Bronchial epithelial cell (primary cell): ENCODE measurements around the gene GAB4. TPM values are rescaled to one million over a fixed set of nuclear protein-coding genes. Genes with fewer than 3 reads are reported as not detected.
"Not testable (repeated sequence)": the region's sequence is repeated elsewhere in the genome, so short reads cannot be mapped to it uniquely, and the experiment has no call there.

Source experiments
- DNase-seq: peaks from one replicate; pipeline ENCODE4 v3.0.0-alpha.2; 2010; ENCODE audit warnings: low read depth
- FAIRE-seq: peaks from 2 replicates; lab custom pipeline; 2011; peaks lifted over from hg19 to GRCh38; lab: Jason Lieb, UNC
- H3K27me3 ChIP-seq: 2 replicates; pipeline ENCODE4 v1.5.1; 2011; ENCODE audit warnings: low read length; ENCODE audit not compliant: control insufficient read depth, insufficient read depth
- H3K36me3 ChIP-seq: 2 replicates; pipeline ENCODE4 v1.5.1; 2011; ENCODE audit warnings: low read length; ENCODE audit not compliant: control insufficient read depth, insufficient read depth
- H3K4me3 ChIP-seq: 2 replicates; pipeline ENCODE4 v1.5.1; 2011; ENCODE audit warnings: mild to moderate bottlenecking, low read depth, low read length, control low read depth
- total RNA-seq: library from RNA; depleted of rRNA; stranded (reverse); fragments of >200 nt; gene quantifications from 2 replicates; pipeline ENCODE4 v1.2.1, GENCODE V29; 2014
- TF ChIP-seq, protein P1 (sequence below): IDR thresholded peaks from 2 replicates; pipeline ENCODE4 v1.5.1; 2011; ENCODE audit warnings: mild to moderate bottlenecking, moderate library complexity, low read length, control low read depth, inconsistent platforms; ENCODE audit not compliant: insufficient read depth, severe bottlenecking

The GAB4 gene
- total RNA-seq, 1 donor from 2014 or later: not detected

DNA sequence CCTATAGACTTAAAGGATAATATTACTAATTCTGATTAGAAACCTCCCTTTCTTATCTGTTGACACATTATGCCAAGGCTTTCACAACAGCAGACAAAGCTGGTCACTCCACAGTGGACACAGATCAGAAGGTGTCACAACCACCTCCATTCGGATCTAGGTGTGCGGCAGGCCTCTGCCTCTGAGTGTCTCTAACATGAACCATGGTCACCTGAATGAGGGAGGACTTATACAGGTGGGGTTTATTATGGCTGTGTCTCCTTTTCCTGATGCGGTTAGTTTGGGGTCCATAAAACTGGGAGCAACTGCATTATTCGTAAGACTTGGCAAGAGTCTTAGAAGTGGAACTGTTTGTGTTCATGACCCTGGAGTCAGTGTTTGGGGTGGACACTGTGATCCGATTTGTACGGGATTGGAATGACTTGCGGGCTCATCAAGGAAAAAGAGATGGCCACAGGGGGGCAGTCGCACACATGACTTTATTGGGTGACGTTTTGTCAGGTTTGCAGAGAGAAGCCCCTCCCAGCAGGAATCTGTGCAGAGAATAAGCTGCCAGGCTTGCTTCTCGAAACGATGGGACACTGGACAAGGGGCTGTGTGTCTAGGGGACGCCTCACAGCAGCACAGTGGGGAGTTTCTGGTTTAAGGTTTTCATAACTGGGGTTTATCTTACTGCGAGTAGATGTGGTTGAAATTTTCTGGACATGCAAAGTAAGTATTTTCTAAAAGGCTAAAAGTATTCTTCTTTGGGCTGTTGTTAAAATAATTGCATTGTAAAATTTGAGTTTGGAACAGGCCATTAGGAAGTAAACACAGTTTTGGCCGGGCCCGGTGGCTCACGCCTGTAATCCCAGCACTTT is 90.6 kb downstream of the GAB4 start:
- FAIRE-seq: peak; percentile 18
- no peak overlapping the region for H3K4me3 ChIP-seq
- H3K36me3 ChIP-seq: no peaks in the 10 kb centered on the region
- TF ChIP-seq, protein P1, sequence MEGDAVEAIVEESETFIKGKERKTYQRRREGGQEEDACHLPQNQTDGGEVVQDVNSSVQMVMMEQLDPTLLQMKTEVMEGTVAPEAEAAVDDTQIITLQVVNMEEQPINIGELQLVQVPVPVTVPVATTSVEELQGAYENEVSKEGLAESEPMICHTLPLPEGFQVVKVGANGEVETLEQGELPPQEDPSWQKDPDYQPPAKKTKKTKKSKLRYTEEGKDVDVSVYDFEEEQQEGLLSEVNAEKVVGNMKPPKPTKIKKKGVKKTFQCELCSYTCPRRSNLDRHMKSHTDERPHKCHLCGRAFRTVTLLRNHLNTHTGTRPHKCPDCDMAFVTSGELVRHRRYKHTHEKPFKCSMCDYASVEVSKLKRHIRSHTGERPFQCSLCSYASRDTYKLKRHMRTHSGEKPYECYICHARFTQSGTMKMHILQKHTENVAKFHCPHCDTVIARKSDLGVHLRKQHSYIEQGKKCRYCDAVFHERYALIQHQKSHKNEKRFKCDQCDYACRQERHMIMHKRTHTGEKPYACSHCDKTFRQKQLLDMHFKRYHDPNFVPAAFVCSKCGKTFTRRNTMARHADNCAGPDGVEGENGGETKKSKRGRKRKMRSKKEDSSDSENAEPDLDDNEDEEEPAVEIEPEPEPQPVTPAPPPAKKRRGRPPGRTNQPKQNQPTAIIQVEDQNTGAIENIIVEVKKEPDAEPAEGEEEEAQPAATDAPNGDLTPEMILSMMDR: peak; percentile 48
- H3K27me3 ChIP-seq: no peaks in the 10 kb centered on the region
- peak; percentile 29 for DNase-seq

DNA sequence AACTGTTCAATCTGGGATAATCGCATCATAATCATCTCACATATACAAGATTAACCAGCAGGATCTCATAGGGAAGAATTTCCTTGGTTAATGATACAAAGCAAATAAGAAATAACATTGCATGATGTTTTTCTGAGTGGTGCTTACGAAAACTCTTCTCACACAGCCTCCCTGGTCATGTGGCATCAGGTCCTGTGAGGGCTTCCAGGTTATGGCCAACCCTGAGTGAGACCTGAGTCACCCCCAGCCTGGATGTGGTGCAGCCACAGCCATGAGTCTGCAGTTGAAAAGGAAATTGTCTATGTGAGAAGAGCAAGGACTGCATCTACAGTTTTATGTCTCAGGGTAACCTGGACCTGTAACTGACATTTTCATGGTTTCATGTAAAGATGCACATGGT is 92.3 kb downstream of the GAB4 start:
- H3K4me3 ChIP-seq: no peak overlapping the region
- H3K36me3 ChIP-seq: no peaks in the 10 kb centered on the region
- DNase-seq: peak; percentile 20
- no peaks in the 10 kb centered on the region for H3K27me3 ChIP-seq
- TF ChIP-seq, protein P1: no peak
- FAIRE-seq: no peak

DNA sequence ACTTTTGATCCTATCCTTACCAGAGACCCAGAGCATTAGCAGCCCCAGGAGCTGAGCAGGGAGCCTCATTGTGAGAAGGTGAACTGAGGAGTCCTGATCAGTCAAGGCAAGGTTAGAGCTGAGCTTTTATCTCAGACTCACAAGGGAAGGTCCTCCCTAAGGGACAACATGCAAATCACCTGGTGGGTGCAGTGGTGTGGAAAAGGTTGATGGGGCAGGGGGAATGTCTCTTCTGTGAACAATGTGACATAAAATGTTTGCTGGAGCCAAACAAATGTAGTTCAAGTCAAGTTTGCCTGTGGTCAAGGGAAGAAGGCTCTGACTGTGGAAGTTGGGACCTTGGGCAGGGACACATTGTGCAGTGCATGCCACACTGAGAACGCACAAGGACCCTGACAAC is 93.1 kb downstream of the GAB4 start:
- H3K27me3 ChIP-seq, H3K4me3 ChIP-seq, DNase-seq, H3K36me3 ChIP-seq, FAIRE-seq: not testable (repeated sequence)

DNA sequence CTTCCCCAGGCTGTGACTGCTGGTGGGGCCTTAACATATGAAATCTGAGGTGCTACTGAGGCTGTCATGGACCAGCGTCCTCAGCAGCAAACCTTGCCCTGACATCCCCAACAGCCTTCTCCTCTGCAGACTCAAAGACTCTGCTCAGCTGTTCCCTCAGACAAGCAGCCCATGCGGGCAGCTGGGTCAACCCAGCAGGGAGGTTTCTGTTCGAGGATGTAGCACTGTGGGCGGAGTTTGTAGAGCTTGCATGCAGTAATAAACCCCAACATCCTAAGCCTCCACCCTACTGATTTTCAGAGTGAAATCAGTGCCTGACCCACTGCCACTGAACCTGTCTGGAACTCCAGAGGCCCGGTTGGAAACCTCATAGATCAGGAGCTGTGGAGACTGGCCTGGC is 94.0 kb downstream of the GAB4 start:
- DNase-seq: no peak
- FAIRE-seq: no peak
- TF ChIP-seq, protein P1: no peak
- Histone ChIP-seq H3K4me3 (no peak overlapping the region), H3K36me3 (no peaks in the 10 kb centered on the region), H3K27me3 (no peaks in the 10 kb centered on the region)

DNA sequence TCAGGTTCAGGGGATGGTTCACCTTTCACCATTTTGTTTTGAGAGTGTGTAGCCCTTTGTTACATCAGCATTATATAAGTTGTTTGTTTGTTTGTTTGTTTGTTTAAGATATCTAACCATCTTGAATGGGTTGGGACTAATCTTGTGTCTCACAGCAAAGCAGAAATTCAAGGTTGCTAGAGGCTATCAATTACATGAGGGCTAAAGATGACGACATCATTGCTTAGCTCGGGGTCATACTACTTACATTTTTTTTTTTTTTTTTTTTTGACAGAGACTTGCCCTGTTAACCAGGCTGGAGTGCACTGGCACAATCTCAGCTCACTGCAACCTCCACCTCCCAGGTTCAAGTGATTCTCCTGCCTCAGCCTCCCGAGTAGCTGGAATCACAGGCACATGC is 95.7 kb downstream of the GAB4 start:
- Histone ChIP-seq H3K4me3 (no peak overlapping the region), H3K27me3 (no peaks in the 10 kb centered on the region), H3K36me3 (no peaks in the 10 kb centered on the region)
- TF ChIP-seq, protein P1: no peak
- DNase-seq (no peak), FAIRE-seq (no peak)

Other genes with a start within 250 kb of the GAB4 start
- not detected in 2 replicates for gene XKR3, start 182.8 kb downstream of the GAB4 start, total RNA-seq
- 3.7 and 4.4 TPM in 2 replicates for gene IL17RA, start 76.8 kb upstream of the GAB4 start, total RNA-seq
- not detected in 2 replicates for gene TMEM121B, start 113.1 kb upstream of the GAB4 start, total RNA-seq
- 41.9 and 50.5 TPM in 2 replicates for gene HDHD5, start 151.1 kb upstream of the GAB4 start, total RNA-seq
- 1.1 and 1.2 TPM in 2 replicates for gene ADA2, start 211.2 kb upstream of the GAB4 start, total RNA-seq